A673 (cell line): ENCODE measurements around the gene RBM17. TPM values are rescaled to one million over a fixed set of nuclear protein-coding genes. Genes with fewer than 3 reads are reported as not detected.

Experiments used
- BruUV-seq: library from RNA; stranded (reverse); fragments of 400-500 nt; replicated peaks from 2 replicates; lab custom pipeline; 2021; lab: Mats Ljungman, UMichigan
- CTCF ChIA-PET: fragments of 300-600 bp; sonication (Branson Sonifier 250); formaldehyde crosslinking; loops from one replicate; lab custom pipeline; 2022; ENCODE audit warnings: antibody characterized with exemption; lab: Charles Lee
- POLR2A ChIA-PET: fragments of 300-600 bp; sonication (Branson Sonifier 250); formaldehyde crosslinking; loops from one replicate; lab custom pipeline; 2022; ENCODE audit warnings: antibody characterized with exemption; ENCODE audit not compliant: low non-redundant PET; lab: Charles Lee
- DNase-seq: peaks from one replicate; pipeline ENCODE4 v3.0.0-alpha.2; 2015; ENCODE audit warnings: low spot score
- H3K27ac ChIP-seq: fragments of 200-600 bp; sonication (generic); 2 replicates; pipeline ENCODE4 v1.5.1; 2016; ENCODE audit warnings: mixed run types, low read depth, mild to moderate bottlenecking, mixed read lengths, antibody characterized with exemption, low read length; ENCODE audit not compliant: poor library complexity, severe bottlenecking
- H3K27me3 ChIP-seq: fragments of 200-600 bp; sonication (generic); replicated peaks from 2 replicates; pipeline ENCODE4 v1.6.1; 2017; ENCODE audit warnings: mixed run types, low read depth, mild to moderate bottlenecking, mixed read lengths, antibody characterized with exemption, low read length; ENCODE audit not compliant: insufficient read depth, poor library complexity
- H3K36me3 ChIP-seq: fragments of 200-600 bp; sonication (generic); 2 replicates; pipeline ENCODE4 v1.6.1; 2016; ENCODE audit warnings: mixed run types, mild to moderate bottlenecking, mixed read lengths, antibody characterized with exemption, low read length; ENCODE audit not compliant: insufficient read depth, poor library complexity, severe bottlenecking
- H3K4me1 ChIP-seq: fragments of 200-600 bp; sonication (generic); 2 replicates; pipeline ENCODE4 v1.6.1; 2017; ENCODE audit warnings: mixed run types, mild to moderate bottlenecking, mixed read lengths, antibody characterized with exemption, low read length; ENCODE audit not compliant: insufficient read depth, poor library complexity, severe bottlenecking
- H3K4me3 ChIP-seq: fragments of 200-600 bp; sonication (generic); 2 replicates; pipeline ENCODE4 v1.5.1; 2016; ENCODE audit warnings: low read depth, mixed run types, mild to moderate bottlenecking, mixed read lengths, low read length; ENCODE audit not compliant: poor library complexity, severe bottlenecking
- H3K9me3 ChIP-seq: fragments of 200-600 bp; sonication (generic); 2 replicates; pipeline ENCODE4 v1.6.1; 2016; ENCODE audit warnings: mixed run types, low read depth, mild to moderate bottlenecking, mixed read lengths, antibody characterized with exemption, low read length; ENCODE audit not compliant: poor library complexity, severe bottlenecking
- EZH2 ChIP-seq: fragments of 200-600 bp; sonication (generic); IDR thresholded peaks from 2 replicates; pipeline ENCODE4 v1.6.1; 2017; ENCODE audit warnings: borderline replicate concordance, low read depth, mild to moderate bottlenecking, mixed read lengths, antibody characterized with exemption, low read length; ENCODE audit not compliant: poor library complexity, severe bottlenecking
- intact Hi-C: fragments of 100-400 bp; cut with micrococcal nuclease; formaldehyde crosslinking; loops from one replicate; pipeline ENCODE4 v1.10.0; 2022; ENCODE audit not compliant: unreplicated experiment
- total RNA-seq: library from RNA; stranded (reverse); gene quantifications from 2 replicates; pipeline ENCODE4 v1.2.3, GENCODE V29; 2021
- TF ChIP-seq, protein P1 (sequence below): fragments of 300-800, 200-600 bp; sonication (generic); conservative IDR thresholded peaks from 2 replicates; pipeline ENCODE4 v1.5.1; 2017; ENCODE audit warnings: low read depth, mild to moderate bottlenecking, antibody characterized with exemption, low read length, moderate library complexity, mixed read lengths

RBM17 gene
- total RNA-seq, 1 experiment from 2014 or later, result 195 TPM

DNA sequence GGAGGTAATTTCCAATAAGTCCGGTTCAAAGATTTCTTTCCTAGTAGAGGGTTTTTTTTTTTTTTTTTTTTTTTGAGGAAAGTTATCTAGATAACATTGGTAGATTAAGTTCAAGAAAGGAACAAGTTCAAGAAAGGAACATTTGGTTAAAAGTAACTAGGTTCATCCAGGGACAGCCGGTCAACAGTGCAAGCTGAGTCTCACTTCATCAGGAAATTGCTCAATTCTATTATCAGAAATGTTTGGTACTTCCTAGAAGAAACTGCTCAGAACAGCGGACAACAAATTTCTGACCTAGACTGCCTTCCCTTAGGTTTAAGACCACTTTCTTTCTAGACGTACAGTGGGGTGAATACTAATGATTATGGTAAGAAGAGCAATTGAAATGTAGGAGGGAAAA lies 23.0 kb upstream of the RBM17 start:
- Histone ChIP-seq H3K9me3 (no peaks in the 10 kb centered on the region), H3K27ac (no peak overlapping the region), H3K27me3 (peaks cover 27% of the 10 kb centered on the region), H3K36me3 (no peaks in the 10 kb centered on the region), H3K4me3 (no peak overlapping the region), H3K4me1 (no peaks in the 10 kb centered on the region)
- DNase-seq, result no peak
- no TSS peak for BruUV-seq
- intact Hi-C loops, result no loop called here
- CTCF ChIA-PET, result no interaction called here
- POLR2A ChIA-PET, result no interaction called here
- TF ChIP-seq EZH2, result no peak
- TF ChIP-seq, protein P1, sequence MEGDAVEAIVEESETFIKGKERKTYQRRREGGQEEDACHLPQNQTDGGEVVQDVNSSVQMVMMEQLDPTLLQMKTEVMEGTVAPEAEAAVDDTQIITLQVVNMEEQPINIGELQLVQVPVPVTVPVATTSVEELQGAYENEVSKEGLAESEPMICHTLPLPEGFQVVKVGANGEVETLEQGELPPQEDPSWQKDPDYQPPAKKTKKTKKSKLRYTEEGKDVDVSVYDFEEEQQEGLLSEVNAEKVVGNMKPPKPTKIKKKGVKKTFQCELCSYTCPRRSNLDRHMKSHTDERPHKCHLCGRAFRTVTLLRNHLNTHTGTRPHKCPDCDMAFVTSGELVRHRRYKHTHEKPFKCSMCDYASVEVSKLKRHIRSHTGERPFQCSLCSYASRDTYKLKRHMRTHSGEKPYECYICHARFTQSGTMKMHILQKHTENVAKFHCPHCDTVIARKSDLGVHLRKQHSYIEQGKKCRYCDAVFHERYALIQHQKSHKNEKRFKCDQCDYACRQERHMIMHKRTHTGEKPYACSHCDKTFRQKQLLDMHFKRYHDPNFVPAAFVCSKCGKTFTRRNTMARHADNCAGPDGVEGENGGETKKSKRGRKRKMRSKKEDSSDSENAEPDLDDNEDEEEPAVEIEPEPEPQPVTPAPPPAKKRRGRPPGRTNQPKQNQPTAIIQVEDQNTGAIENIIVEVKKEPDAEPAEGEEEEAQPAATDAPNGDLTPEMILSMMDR, result no peak

DNA sequence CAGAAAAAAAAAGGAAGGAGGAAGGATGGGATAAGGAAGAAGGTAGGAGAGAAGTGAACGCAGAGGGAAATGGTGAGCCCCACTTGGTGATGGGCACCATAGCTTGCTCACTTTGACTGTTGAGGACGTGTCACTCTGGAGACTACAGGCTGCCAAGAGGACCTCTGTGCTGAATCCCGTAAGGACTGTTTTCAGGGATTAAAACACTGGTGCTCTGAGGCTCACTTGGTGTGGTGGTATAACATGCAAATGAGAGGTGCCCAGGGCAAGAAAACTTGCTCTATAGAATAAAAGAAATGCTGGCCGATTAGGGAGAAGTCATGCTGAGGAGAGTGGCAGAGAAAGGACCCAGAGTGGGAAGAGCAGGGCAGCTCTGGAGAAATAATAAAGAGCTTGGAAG lies 21.4 kb upstream of the RBM17 start:
- no TSS peak for BruUV-seq
- Histone ChIP-seq H3K4me1 (no peaks in the 10 kb centered on the region), H3K36me3 (no peaks in the 10 kb centered on the region), H3K27ac (no peak overlapping the region), H3K4me3 (no peak overlapping the region), H3K9me3 (no peaks in the 10 kb centered on the region), H3K27me3 (peaks cover 27% of the 10 kb centered on the region)
- intact Hi-C loops, result no loop called here
- ChIA-PET CTCF (no interaction called here), POLR2A (no interaction called here)
- no peak for DNase-seq
- TF ChIP-seq EZH2, result no peak
- TF ChIP-seq, protein P1, result no peak

DNA sequence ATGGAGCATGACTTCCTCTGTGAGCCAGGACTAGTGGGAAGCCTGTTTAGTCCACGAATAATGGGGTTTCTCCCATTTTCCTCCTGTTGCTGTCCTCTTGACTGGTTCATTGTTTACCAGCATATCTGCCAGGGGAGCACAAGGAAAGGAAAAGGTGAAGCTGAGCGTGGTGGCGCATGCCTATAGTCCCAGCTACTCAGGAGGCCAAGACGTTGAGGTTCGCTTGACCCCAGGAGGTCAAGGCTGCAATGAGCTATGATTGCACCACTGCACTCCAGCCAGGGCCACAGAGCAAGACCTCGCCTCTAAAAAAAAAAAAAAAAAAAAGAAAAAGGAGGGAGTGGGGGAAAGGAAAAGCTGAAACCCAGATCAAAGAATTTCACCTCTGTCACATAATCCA lies 20.8 kb upstream of the RBM17 start:
- no TSS peak for BruUV-seq

More for the DNA sequence above, 20.8 kb upstream of the RBM17 start:
- Histone ChIP-seq H3K27me3 (peaks cover 29% of the 10 kb centered on the region), H3K4me3 (no peak overlapping the region), H3K27ac (no peak overlapping the region), H3K9me3 (no peaks in the 10 kb centered on the region), H3K36me3 (no peaks in the 10 kb centered on the region), H3K4me1 (no peaks in the 10 kb centered on the region)
- ChIA-PET CTCF (no interaction called here), POLR2A (no interaction called here)
- TF ChIP-seq, protein P1, result no peak
- no peak for TF ChIP-seq EZH2
- no peak for DNase-seq
- intact Hi-C loops, result no loop called here
